ENCODE results near the gene FAM227B.

FAM227B gene

GRCh38 chr15:49452595-49452994, 168.0 kb downstream of the FAM227B start:
- TF ChIP-seq POLR2AphosphoS5 (IDR thresholded peaks at IDR 0.05; ENCODE audit: low read depth, low read length): no peak
- no peak for TF ChIP-seq TAF1 (IDR thresholded peaks at IDR 0.05; ENCODE audit: borderline replicate concordance, low read depth, low read length)
- no peak for TF ChIP-seq POLR2A (IDR thresholded peaks at IDR 0.05; ENCODE audit: low read depth, low read length)
- DNase-seq (ENCODE audit: insufficient read length): no peak
- FAIRE-seq: no peak

- no peak for TF ChIP-seq TAF1 (IDR thresholded peaks at IDR 0.05; ENCODE audit: borderline replicate concordance, low read depth, low read length)
- TF ChIP-seq POLR2AphosphoS5 (IDR thresholded peaks at IDR 0.05; ENCODE audit: low read depth, low read length): no peak
- TF ChIP-seq POLR2A (IDR thresholded peaks at IDR 0.05; ENCODE audit: low read depth, low read length): no peak
- DNase-seq (ENCODE audit: insufficient read length): no peak
- FAIRE-seq: no peak
Observed at GRCh38 chr15:49441816-49442215, 178.8 kb downstream of the FAM227B start.

DNA sequence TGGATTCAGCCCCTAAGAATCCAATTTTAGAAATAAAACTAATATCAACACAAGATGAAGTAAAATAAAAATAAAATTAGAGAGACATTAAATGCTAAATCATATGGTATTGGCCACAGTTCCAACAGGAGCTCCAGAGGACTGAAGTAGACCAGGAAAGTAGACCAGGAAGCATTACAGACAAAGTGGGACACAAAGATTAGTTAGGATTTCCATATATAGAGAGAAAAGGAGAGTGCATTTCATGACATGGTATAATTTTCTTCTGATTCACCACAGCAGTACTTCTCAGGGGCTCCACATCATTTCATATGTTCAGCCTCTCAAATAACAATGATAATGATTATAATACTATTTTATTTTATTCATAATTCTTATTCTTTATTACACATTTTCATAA, 179.3 kb downstream of the FAM227B start:
- no peak for DNase-seq (ENCODE audit: insufficient read length)
- no peak for TF ChIP-seq TAF1 (IDR thresholded peaks at IDR 0.05; ENCODE audit: borderline replicate concordance, low read depth, low read length)
- TF ChIP-seq POLR2A (IDR thresholded peaks at IDR 0.05; ENCODE audit: low read depth, low read length): no peak
- no peak for TF ChIP-seq POLR2AphosphoS5 (IDR thresholded peaks at IDR 0.05; ENCODE audit: low read depth, low read length)
- no peak for FAIRE-seq

- TF ChIP-seq POLR2A (IDR thresholded peaks at IDR 0.05; ENCODE audit: low read depth, low read length) (no peak), TAF1 (IDR thresholded peaks at IDR 0.05; ENCODE audit: borderline replicate concordance, low read depth, low read length) (no peak), POLR2AphosphoS5 (IDR thresholded peaks at IDR 0.05; ENCODE audit: low read depth, low read length) (no peak)
- no peak for DNase-seq (ENCODE audit: insufficient read length)
- no peak for FAIRE-seq
Observed at GRCh38 chr15:49439678-49440395, 180.8 kb downstream of the FAM227B start.

DNA sequence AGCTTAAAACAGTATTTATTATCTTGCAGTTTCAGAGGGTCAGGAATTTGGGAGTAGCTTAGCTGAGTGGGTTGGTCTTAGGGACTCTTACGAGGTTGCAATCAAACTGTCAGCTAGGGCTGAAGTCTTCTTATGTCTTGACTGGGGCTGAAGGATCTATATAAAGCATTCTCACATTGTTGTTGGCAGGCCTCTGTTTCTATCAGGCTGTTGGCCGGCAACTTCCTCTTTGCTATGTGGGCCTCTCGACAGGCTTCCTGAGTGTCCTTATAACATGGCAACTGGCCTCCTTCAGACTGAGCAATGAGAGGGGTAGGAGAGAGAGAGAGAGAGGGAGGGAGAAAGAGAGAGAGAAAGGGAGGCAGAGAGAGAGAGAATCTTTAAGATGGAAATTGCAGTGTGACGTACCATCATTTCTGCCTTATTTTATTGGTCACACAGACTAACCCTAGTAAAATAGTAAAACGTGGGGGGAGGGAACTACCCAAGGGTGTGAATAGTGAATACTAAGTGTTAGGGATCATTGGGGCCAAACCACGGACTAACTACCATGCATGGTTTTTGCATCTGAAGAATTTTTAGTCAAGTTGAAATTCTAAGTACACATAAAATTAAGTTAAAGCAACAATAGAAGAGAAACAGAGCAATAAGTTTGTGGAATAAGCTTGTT, 181.5 kb downstream of the FAM227B start:
- FAIRE-seq: no peak
- no peak for TF ChIP-seq POLR2A (IDR thresholded peaks at IDR 0.05; ENCODE audit: low read depth, low read length)
- TF ChIP-seq POLR2AphosphoS5 (IDR thresholded peaks at IDR 0.05; ENCODE audit: low read depth, low read length): no peak
- no peak for TF ChIP-seq TAF1 (IDR thresholded peaks at IDR 0.05; ENCODE audit: borderline replicate concordance, low read depth, low read length)
- DNase-seq (ENCODE audit: insufficient read length): no peak

GRCh38 chr15:49436751-49437150, 183.9 kb downstream of the FAM227B start:
- no peak for DNase-seq (ENCODE audit: insufficient read length)
- TF ChIP-seq TAF1 (IDR thresholded peaks at IDR 0.05; ENCODE audit: borderline replicate concordance, low read depth, low read length): no peak
- no peak for TF ChIP-seq POLR2AphosphoS5 (IDR thresholded peaks at IDR 0.05; ENCODE audit: low read depth, low read length)
- no peak for TF ChIP-seq POLR2A (IDR thresholded peaks at IDR 0.05; ENCODE audit: low read depth, low read length)
- no peak for FAIRE-seq

DNA sequence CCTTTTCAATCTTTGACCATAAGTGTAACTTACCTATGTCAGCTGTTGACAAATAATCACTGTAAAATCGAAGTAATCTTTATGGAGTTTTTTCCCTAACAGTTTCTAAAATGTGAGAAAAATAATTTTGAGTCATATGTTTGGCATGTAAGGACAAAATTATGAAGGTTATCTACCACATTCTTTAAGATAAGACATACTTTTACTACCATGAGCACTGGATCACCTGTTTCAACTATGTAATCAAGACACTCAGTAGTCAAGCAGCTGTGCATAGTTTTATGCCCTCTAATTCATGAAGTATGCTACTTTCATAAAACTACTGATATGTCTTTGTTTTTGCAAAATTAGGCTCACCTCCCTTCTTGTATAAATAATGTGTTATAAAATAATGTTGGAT, 185.4 kb downstream of the FAM227B start:
- no peak for DNase-seq (ENCODE audit: insufficient read length)
- TF ChIP-seq POLR2A (IDR thresholded peaks at IDR 0.05; ENCODE audit: low read depth, low read length) (no peak), TAF1 (IDR thresholded peaks at IDR 0.05; ENCODE audit: borderline replicate concordance, low read depth, low read length) (no peak), POLR2AphosphoS5 (IDR thresholded peaks at IDR 0.05; ENCODE audit: low read depth, low read length) (no peak)
- FAIRE-seq: no peak

DNA sequence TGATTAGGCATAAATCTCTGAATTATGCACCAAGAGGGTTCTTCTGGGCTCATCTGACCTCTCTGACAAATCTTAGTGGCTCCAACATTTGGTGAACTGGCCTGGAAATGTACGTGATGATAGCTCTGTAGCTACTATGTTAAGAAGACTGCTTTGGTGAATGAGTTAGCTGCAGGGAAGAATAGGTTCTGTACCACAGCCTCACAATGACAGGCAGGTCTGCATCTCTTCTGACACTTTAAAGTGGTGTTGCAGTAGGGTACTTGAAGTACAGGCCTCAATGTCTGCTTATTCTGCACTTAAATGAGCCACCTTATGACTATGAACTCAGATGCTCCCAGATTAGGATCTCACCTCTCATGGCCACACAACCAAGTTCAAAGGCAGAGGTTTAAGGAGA, 190.6 kb downstream of the FAM227B start:
- DNase-seq (ENCODE audit: insufficient read length) (no peak), FAIRE-seq (no peak)
- TF ChIP-seq TAF1 (IDR thresholded peaks at IDR 0.05; ENCODE audit: borderline replicate concordance, low read depth, low read length) (no peak), POLR2A (IDR thresholded peaks at IDR 0.05; ENCODE audit: low read depth, low read length) (no peak), POLR2AphosphoS5 (IDR thresholded peaks at IDR 0.05; ENCODE audit: low read depth, low read length) (no peak)

GRCh38 chr15:49428409-49429095, 192.1 kb downstream of the FAM227B start:
- FAIRE-seq (no peak), DNase-seq (ENCODE audit: insufficient read length) (no peak)
- no peak for TF ChIP-seq POLR2A (IDR thresholded peaks at IDR 0.05; ENCODE audit: low read depth, low read length)
- no peak for TF ChIP-seq TAF1 (IDR thresholded peaks at IDR 0.05; ENCODE audit: borderline replicate concordance, low read depth, low read length)
- no peak for TF ChIP-seq POLR2AphosphoS5 (IDR thresholded peaks at IDR 0.05; ENCODE audit: low read depth, low read length)

DNA sequence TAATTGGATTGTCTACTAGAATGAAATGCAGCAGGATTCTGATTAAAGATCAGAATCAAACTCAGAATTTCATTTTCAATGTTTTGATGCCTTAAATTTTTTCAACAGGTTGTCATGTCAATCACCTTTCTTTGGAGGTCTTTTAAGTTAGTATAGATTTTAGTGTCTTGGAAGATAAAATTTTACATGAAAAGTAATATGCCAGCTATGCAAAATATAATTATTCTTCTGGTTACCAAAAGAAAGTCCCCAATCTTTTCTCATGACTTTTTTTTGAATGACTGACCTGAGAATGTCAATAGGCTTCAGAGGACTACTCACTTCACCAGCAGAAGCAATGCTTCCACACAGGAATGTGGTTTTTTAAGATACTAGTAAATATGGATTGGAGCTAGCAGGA, 193.2 kb downstream of the FAM227B start:
- FAIRE-seq: no peak
- TF ChIP-seq TAF1 (IDR thresholded peaks at IDR 0.05; ENCODE audit: borderline replicate concordance, low read depth, low read length) (no peak), POLR2A (IDR thresholded peaks at IDR 0.05; ENCODE audit: low read depth, low read length) (no peak), POLR2AphosphoS5 (IDR thresholded peaks at IDR 0.05; ENCODE audit: low read depth, low read length) (no peak)
- DNase-seq (ENCODE audit: insufficient read length): no peak

- DNase-seq (ENCODE audit: insufficient read length) (no peak), FAIRE-seq (no peak)
- TF ChIP-seq TAF1 (IDR thresholded peaks at IDR 0.05; ENCODE audit: borderline replicate concordance, low read depth, low read length) (no peak), POLR2AphosphoS5 (IDR thresholded peaks at IDR 0.05; ENCODE audit: low read depth, low read length) (no peak)
Observed at GRCh38 chr15:49424954-49425353, 195.7 kb downstream of the FAM227B start.
